ENCODE results near the gene TMEM258.
A peak's percentile ranks its signal among the peaks of the same experiment; 100 is the strongest.

Gene TMEM258

GRCh38 chr11:61802605-61803004, 10.2 kb upstream of the TMEM258 start:
- no peaks in the 10 kb centered on the region for H3K27me3 ChIP-seq (ENCODE audit: insufficient read depth, low read depth)
- peaks cover 1% of the 10 kb centered on the region; the same call in 1 of the 2 replicates for H4K20me1 ChIP-seq (ENCODE audit: insufficient read depth)
- H3K27ac ChIP-seq = no peak overlapping the region
- H3K4me2 ChIP-seq = no peak overlapping the region
- peaks cover 4% of the 10 kb centered on the region; the same call in 1 of the 2 replicates for H3K36me3 ChIP-seq (ENCODE audit: insufficient read depth)
- H3K9ac ChIP-seq = no peak overlapping the region
- peaks cover 2% of the 10 kb centered on the region for H3K4me1 ChIP-seq (ENCODE audit: low read depth, poor library complexity, severe bottlenecking)
- H3K79me2 ChIP-seq (ENCODE audit: insufficient read depth, low read depth) = peaks cover 10% of the 10 kb centered on the region; the same call in 1 of the 2 replicates
- no peak overlapping the region for H2AFZ ChIP-seq (ENCODE audit: low read depth)
- no peak for TF ChIP-seq CTCF (conservative IDR thresholded peaks at IDR 0.05; ENCODE audit: low read depth, low read length)
- H3K4me3 ChIP-seq (IDR thresholded peaks at IDR 0.05; ENCODE audit: insufficient read depth, low read depth, low read length) = no peak overlapping the region

- H3K79me2 ChIP-seq (ENCODE audit: insufficient read depth, low read depth) = peaks cover 20% of the 10 kb centered on the region; the same call in 1 of the 2 replicates
Observed at GRCh38 chr11:61800331-61801281, 8.2 kb upstream of the TMEM258 start.

GRCh38 chr11:61799665-61800284, 7.4 kb upstream of the TMEM258 start:
- Histone ChIP-seq H3K9ac (no peak overlapping the region), H3K79me2 (ENCODE audit: insufficient read depth, low read depth) (peaks cover 29% of the 10 kb centered on the region), H2AFZ (ENCODE audit: low read depth) (no peak overlapping the region), H4K20me1 (ENCODE audit: insufficient read depth) (peaks cover 4% of the 10 kb centered on the region; the same call in 1 of the 2 replicates), H3K36me3 (ENCODE audit: insufficient read depth) (peaks cover 4% of the 10 kb centered on the region; the same call in 1 of the 2 replicates), H3K27ac (no peak overlapping the region), H3K4me1 (ENCODE audit: low read depth, poor library complexity, severe bottlenecking) (peaks cover 15% of the 10 kb centered on the region), H3K4me2 (no peak overlapping the region), H3K4me3 (IDR thresholded peaks at IDR 0.05; ENCODE audit: insufficient read depth, low read depth, low read length) (no peak overlapping the region), H3K27me3 (ENCODE audit: insufficient read depth, low read depth) (no peaks in the 10 kb centered on the region)
- TF ChIP-seq CTCF (conservative IDR thresholded peaks at IDR 0.05; ENCODE audit: low read depth, low read length) = no peak

More at GRCh38 chr11:61800331-61801281, 8.2 kb upstream of the TMEM258 start:
- Histone ChIP-seq H3K27me3 (ENCODE audit: insufficient read depth, low read depth) (no peaks in the 10 kb centered on the region), H3K36me3 (ENCODE audit: insufficient read depth) (peaks cover 4% of the 10 kb centered on the region; the same call in 1 of the 2 replicates), H3K4me2 (no peak overlapping the region), H3K9ac (no peak overlapping the region), H4K20me1 (ENCODE audit: insufficient read depth) (peaks cover 4% of the 10 kb centered on the region; the same call in 1 of the 2 replicates), H3K4me3 (IDR thresholded peaks at IDR 0.05; ENCODE audit: insufficient read depth, low read depth, low read length) (no peak overlapping the region), H2AFZ (ENCODE audit: low read depth) (no peak overlapping the region), H3K27ac (no peak overlapping the region), H3K4me1 (ENCODE audit: low read depth, poor library complexity, severe bottlenecking) (peaks cover 11% of the 10 kb centered on the region)
- no peak for TF ChIP-seq CTCF (conservative IDR thresholded peaks at IDR 0.05; ENCODE audit: low read depth, low read length)

GRCh38 chr11:61797263-61797944, 5.0 kb upstream of the TMEM258 start:
- no peak overlapping the region for H3K27ac ChIP-seq
- peaks cover 4% of the 10 kb centered on the region; the same call in 1 of the 2 replicates for H3K36me3 ChIP-seq (ENCODE audit: insufficient read depth)
- no peak overlapping the region for H3K4me3 ChIP-seq (IDR thresholded peaks at IDR 0.05; ENCODE audit: insufficient read depth, low read depth, low read length)
- no peak overlapping the region for H3K4me2 ChIP-seq
- H3K9ac ChIP-seq = no peak overlapping the region
- no peaks in the 10 kb centered on the region for H3K27me3 ChIP-seq (ENCODE audit: insufficient read depth, low read depth)
- peaks cover 4% of the 10 kb centered on the region; the same call in 1 of the 2 replicates for H4K20me1 ChIP-seq (ENCODE audit: insufficient read depth)
- H3K4me1 ChIP-seq (ENCODE audit: low read depth, poor library complexity, severe bottlenecking) = peaks cover 27% of the 10 kb centered on the region
- H3K79me2 ChIP-seq (ENCODE audit: insufficient read depth, low read depth) = peaks cover 49% of the 10 kb centered on the region
- TF ChIP-seq CTCF (conservative IDR thresholded peaks at IDR 0.05; ENCODE audit: low read depth, low read length) = peak; percentile 79
- H2AFZ ChIP-seq (ENCODE audit: low read depth) = no peak overlapping the region

Measured in KMS-11 (cell line).